GM19351 (cell line): ENCODE data around the gene WWOX.
A peak's percentile ranks its signal among the peaks of the same experiment; 100 is the strongest.

Experiments used
- ATAC-seq: cut with Tn5 transposase; IDR thresholded peaks from one replicate; pipeline ENCODE4 v1.9.1; 2021; ENCODE audit warnings: mild to moderate bottlenecking, moderate library complexity; ENCODE audit not compliant: unreplicated experiment

The WWOX gene

GRCh38 chr16:79067600-79067999 is 968.1 kb downstream of the WWOX start:
- ATAC-seq = no peak

GRCh38 chr16:79069121-79069520 is 969.7 kb downstream of the WWOX start:
- ATAC-seq = no peak

GRCh38 chr16:79069633-79070032 is 970.2 kb downstream of the WWOX start:
- no peak for ATAC-seq

GRCh38 chr16:79071424-79071823 is 972.0 kb downstream of the WWOX start:
- ATAC-seq = no peak

GRCh38 chr16:79072517-79072916 is 973.1 kb downstream of the WWOX start:
- no peak for ATAC-seq

- ATAC-seq = no peak
Observed at GRCh38 chr16:79073566-79073965, 974.1 kb downstream of the WWOX start.

- ATAC-seq = no peak
Observed at GRCh38 chr16:79074541-79074940, 975.1 kb downstream of the WWOX start.

GRCh38 chr16:79074951-79075350 is 975.5 kb downstream of the WWOX start:
- ATAC-seq = no peak

- ATAC-seq = no peak
Observed at GRCh38 chr16:79076047-79076767, 976.8 kb downstream of the WWOX start.

- ATAC-seq = no peak
Observed at GRCh38 chr16:79077346-79077745, 977.9 kb downstream of the WWOX start.

GRCh38 chr16:79079656-79080420 is 980.4 kb downstream of the WWOX start:
- no peak for ATAC-seq

GRCh38 chr16:79081297-79082066 is 982.0 kb downstream of the WWOX start:
- ATAC-seq = peak; percentile 56

- ATAC-seq = no peak
Observed at GRCh38 chr16:79082970-79083369, 983.5 kb downstream of the WWOX start.

- no peak for ATAC-seq
Observed at GRCh38 chr16:79083508-79084299, 984.2 kb downstream of the WWOX start.

- ATAC-seq = no peak
Observed at GRCh38 chr16:79088971-79089370, 989.5 kb downstream of the WWOX start.

GRCh38 chr16:79089735-79090284 is 990.4 kb downstream of the WWOX start:
- ATAC-seq = peak; percentile 76

- ATAC-seq = no peak
Observed at GRCh38 chr16:79090966-79091365, 991.5 kb downstream of the WWOX start.

- ATAC-seq = no peak
Observed at GRCh38 chr16:79092846-79093245, 993.4 kb downstream of the WWOX start.

GRCh38 chr16:79093554-79093967 is 994.1 kb downstream of the WWOX start:
- ATAC-seq = peak; percentile 54

GRCh38 chr16:79096246-79096645 is 996.8 kb downstream of the WWOX start:
- ATAC-seq = no peak
